Measurements from ENCODE around the gene ROBO1.

The ROBO1 gene

GRCh38 chr3:79148786-79149185 lies 619.0 kb downstream of the ROBO1 start:
- no peak for DNase-seq

DNA sequence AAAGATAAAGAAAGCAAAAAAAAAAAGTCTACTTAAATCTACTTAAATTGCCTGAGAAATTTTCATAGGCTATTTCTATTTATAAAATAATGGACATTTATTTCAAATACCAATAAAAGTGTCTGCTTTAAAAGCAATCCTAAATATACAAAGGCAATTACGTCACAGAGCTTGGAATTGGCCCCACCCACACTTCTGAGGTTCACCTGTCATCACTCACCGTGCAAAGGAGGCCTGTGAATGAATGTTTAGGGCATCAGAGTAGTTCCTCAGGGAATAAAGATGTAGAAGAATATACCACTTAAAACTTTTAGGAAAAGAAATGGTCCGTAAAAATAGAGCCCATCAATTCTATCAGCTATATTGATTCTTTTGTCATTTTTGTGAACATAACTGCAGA lies 621.8 kb downstream of the ROBO1 start:
- no peak for DNase-seq

DNA sequence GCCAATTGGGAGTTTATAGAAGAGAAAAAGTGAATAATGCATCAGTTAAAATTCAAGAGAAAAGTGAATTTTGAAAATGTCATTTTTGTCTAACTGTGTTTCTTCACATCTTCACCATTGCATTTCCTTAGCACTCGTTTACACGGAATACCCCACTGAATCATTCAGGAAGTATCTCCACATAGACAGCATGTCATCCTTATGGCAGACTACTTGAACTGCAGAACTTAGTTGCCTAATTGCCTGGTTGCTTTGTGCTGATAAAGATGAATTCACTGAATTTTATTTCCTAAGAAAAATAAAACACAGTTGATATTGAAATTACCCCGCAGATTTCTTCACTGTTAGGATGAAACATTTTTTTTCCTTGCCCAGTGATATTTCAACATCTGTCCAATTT lies 627.1 kb downstream of the ROBO1 start:
- DNase-seq: no peak

- DNase-seq: no peak
Measured at GRCh38 chr3:79139395-79140068, 628.3 kb downstream of the ROBO1 start.

GRCh38 chr3:79125313-79125984 lies 642.3 kb downstream of the ROBO1 start:
- DNase-seq: no peak

DNA sequence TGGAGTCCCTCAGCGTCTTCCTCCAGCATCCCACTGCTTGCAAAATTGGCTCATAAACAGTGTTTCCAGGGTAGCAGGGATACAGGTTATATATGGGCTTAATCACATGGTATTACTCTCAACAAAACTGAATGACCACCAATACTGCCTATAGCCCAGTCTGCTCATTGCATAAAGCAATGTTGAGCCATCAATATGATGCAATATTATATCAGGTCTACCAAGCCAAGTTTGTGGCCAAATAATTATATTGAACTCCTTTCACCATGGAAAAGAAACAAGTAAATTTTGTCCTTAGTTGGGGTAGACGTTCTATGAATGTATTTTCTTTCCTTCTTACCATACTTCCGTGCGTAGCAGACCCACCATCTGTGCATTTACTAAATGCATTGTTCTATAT lies 652.3 kb downstream of the ROBO1 start:
- no peak for DNase-seq

GRCh38 chr3:79113876-79114275 lies 653.9 kb downstream of the ROBO1 start:
- DNase-seq: no peak

DNA sequence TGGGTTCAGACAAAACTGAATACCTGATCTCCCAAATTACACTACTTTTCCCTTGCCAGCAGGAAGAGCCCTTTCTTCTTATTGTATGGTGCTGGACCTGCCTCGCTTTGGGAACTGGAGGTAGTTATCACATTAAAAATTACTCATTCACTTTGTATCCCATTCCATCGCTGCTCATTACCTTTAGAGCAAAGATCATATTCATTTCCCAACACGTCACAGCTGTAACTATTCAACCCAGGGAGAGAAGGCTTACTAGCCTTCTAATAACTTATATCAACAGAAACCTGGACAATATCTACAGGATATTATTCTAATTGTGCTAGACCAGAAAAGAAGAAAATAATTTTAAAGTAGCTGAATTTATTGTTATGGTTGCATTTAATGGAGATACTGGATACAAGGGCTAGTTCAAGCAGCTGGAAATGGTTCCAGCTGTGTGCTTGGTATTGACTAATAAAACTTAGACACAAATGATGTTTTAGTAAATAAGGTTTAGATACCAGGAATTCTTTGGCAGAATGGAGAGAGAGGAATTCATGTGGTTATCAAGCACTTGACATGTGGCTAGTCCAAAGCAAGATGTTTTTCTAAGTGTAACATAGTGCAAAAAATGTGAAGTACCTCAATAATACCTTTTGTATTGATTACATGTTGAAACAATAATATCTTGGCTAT lies 656.3 kb downstream of the ROBO1 start:
- DNase-seq: no peak

- DNase-seq: no peak
Measured at GRCh38 chr3:79109754-79110153, 658.0 kb downstream of the ROBO1 start.

DNA sequence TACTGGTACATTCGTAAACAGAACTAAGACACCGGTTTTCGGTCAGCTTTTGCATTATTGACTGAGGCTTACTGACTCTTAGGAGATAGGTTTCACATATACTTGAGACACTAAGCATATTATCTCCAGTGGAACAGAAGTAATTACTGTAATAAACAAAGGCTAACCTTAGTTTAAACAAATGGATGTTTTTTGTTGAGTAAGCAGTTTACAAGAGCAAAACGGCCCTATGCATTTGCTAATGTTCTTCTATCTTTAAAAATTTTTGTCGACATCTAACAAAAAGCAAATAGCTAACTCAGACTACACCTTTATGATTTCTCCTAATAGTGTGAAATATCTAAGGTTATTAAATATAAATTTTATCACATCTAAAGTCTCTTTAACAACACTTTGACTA lies 664.5 kb downstream of the ROBO1 start:
- DNase-seq: no peak

DNA sequence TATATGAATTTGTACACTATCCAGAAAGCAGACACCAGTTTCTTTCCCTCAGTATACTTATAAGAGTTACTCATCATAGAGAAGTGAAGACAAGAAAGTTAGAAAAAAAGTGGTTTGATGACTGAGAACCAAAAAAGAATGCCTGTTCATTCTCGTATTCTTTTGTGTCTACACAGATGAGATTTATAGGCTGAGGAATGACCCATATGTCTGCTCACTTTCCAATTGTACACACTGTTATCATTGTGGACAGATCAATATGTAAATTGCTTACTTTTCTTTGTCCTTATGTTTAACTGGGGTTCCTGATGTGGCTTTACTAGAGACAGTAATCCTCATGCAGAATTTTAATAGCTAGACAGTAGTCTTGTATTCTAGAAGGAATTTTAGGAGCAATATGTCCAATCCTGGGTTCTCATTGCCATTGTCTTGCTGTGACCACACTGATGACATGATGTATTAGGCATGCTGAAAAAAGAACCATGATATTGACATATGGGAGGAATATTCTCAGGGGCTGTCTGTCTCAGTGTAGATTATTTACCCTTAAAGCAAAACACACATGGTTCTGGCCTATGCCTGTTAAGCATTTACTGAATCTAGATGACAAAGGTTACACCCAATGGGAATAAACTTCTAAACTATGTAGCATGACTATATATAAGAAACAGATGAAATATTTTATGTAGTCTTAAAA lies 669.7 kb downstream of the ROBO1 start:
- DNase-seq: no peak

- no peak for DNase-seq
Measured at GRCh38 chr3:79094654-79095053, 673.1 kb downstream of the ROBO1 start.

DNA sequence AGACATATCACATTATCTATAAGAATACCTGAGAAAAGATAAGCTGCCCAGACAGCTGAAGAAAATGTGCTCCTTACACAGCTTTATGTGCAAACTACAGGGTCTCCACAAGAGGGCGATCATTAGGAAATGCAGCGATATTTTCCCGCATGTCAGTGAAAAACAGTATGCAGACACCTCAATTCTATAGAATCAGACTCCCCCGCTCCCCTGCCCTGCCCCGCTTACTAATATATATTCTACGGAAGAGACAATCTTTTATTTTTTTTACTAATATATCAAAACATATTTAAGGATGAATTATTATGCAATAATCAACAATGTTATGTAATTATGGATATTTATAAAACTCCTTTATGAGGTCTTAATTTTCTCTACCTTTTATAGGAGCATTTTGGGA lies 681.3 kb downstream of the ROBO1 start:
- peak; percentile 49 to 64 (median 55) for DNase-seq

- DNase-seq: no peak
Measured at GRCh38 chr3:79085171-79085570, 682.6 kb downstream of the ROBO1 start.

- no peak for DNase-seq
Measured at GRCh38 chr3:79081335-79081734, 686.5 kb downstream of the ROBO1 start.

DNA sequence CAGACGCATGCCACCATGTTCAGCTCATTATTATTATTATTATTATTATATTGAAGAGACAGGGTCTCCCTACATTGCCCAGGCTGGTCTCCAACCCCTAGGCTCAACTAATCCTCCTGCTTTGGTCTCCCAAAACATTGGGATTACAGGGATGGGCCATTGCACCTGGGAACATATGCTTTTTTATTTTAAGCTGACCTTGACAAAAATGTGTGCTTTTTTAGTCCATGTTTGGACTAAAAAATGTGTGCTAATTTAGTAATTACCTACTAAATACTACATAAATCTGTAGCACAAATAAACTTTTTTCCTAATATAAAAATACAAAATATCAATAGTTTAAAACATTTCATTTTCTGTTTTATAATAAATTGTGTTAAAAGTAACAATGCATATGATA lies 693.2 kb downstream of the ROBO1 start:
- no peak for DNase-seq

GRCh38 chr3:79067734-79068133 lies 700.1 kb downstream of the ROBO1 start:
- DNase-seq: no peak

GRCh38 chr3:79066481-79066880 lies 701.3 kb downstream of the ROBO1 start:
- no peak for DNase-seq

DNA sequence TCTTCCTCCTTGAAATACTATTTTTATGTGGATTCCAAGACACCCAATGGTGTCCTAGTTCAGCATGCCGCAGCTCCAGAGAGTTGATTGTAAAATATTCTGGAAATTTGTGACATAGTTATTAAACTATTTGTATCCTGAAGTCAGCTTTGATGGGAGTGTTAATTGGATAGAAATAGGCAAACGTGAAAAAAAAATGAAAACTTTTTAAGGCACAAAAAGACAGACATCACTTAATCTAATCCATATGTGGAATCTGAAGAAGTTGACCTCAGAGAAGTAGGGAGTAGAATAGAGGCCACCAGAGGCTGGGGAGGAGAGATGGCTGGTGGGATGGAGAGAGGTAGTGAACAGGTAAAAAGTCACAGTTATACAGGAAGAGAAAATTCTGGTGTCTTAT lies 704.2 kb downstream of the ROBO1 start:
- DNase-seq: no peak

GRCh38 chr3:79057756-79058155 lies 710.0 kb downstream of the ROBO1 start:
- no peak for DNase-seq

DNA sequence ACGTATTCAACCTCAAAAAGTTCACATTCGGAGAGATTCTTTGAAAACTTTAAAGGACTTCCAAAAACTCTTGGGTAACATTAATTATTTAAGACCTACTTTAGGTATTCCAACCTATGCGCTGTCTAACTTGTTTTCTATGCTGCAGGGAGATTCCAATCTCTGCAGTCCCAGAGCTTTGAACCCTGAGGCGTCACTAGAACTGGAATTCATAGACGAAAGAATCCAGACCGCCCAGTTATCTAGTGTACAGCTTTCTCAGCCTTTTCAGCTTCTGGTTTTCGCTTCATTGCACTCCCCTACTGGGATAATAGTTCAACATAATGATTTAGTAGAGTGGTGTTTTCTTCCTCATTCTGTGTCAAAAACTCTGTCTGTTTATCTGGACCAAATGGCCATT lies 711.3 kb downstream of the ROBO1 start:
- DNase-seq: no peak

- peak in 1 of 4 experiments; percentile 2 for DNase-seq
Measured at GRCh38 chr3:79052054-79052681, 715.6 kb downstream of the ROBO1 start.

DNA sequence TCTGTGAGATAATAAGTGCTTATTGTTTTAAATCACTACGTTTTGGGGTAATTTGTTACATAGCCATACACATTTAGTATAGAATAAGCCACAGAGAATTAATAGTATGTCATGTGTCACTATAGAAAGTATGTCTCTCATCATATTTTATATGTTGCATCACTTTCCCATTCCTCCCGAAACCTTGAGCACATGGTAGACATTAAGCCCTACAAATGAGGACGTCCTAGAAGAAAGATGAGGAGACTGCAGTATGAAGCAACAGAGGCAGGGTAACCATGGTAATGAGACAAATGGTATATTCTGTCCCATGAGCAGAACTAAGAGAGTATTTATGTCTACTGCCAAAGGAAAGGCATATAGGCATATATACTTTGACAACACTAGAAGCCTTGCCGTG lies 720.2 kb downstream of the ROBO1 start:
- DNase-seq: no peak
